SK-MEL-5 (cell line): ENCODE data around the gene OR1J1. TPM values are rescaled to one million over a fixed set of nuclear protein-coding genes. Genes with fewer than 3 reads are reported as not detected.

ENCODE experiments used
- DNase-seq: peaks from one replicate; pipeline ENCODE4 v3.0.0-alpha.2; 2016; ENCODE audit warnings: low read depth, low spot score
- in situ Hi-C: cut with HindIII; loops from 2 replicates; pipeline ENCODE4 v1.10.0; 2016; ENCODE audit warnings: low sequenced_read_pairs, high pct_unique_total_duplicates, low pct_unique_long_range_greater_than_20kb
- total RNA-seq: library from RNA; depleted of rRNA; stranded (reverse); fragments of >200 nt; shearing (Covaris generic); gene quantifications from 2 replicates; pipeline ENCODE4 v1.2.3, GENCODE V29; 2014; rRNA removed

The OR1J1 gene
- total RNA-seq, 1 experiment from 2014 or later, result not detected

DNA sequence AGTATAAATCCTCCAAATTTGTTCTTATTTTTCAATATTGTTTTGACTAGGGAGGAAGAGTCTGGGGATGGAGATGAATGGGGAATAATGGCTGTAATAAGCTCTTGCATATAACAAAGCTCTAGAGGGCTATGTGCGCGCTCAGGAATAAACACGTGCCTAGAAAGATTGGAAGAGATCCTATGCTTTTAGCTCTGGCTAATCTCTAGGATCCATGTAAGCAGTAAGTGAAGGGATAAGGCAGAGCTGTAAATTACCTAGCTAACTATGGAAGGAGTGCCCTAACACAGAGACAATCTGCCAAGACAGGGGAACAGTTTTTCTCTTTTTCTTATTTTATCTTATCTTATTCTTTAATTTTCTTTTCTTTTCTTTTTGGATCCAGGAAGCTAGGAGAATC lies 21.6 kb downstream of the OR1J1 start:
- in situ Hi-C loops, result no loop called here
- no peak for DNase-seq

DNA sequence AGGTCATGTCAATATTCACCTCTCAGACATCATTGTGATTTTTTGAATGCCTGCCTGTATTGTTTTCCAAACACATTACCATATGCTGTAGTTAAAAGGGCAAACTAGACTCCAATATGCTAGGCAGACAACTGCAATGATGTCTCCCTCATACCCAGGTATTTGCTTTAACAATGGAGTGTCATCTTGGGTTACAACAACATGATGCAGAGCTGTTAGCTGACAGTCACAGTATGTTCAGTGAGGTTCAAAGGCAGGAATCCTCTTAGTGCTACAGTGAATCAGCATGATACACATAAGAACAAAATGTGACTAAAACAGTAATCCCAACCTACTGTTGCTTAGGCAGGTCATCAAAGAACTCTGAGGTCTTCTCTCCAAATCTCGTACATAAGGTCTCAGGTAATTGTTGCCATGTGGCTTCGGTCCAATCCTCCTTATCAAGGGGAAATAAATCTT lies 24.0 kb downstream of the OR1J1 start:
- no peak for DNase-seq
- in situ Hi-C loops, result no loop called here

DNA sequence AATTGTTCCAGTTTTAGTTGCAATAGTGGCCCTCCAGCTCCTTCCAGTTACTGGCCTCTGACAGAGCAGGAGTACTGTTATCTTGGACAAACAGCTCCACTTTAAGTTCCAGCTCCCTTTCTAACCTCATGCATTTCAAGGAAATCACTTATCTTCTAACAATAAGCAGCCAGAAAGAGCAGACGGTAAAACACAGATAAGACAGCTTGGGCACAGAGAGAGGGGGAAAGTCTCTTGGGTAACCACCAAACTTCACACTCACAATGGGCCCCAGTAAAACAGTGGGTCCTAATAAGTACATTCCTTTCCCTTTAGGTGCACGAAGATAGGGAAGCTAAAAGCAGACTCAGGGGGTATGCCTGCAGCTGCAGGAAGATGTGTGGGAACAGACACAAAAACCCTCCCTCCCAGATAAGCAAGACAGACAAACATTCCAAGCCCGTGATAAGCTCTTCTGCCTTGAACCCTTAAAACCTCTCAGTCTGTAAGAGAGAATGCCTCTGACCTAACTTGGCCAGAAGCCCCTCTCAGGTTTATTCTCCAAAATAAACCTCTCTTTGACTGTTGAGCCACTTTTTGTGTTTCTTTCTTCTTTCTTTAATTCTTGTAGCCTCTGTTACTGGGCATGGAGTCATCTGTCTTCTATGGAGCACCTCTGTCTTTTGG lies 30.8 kb downstream of the OR1J1 start:
- in situ Hi-C loops, result no loop called here
- DNase-seq, result no peak

DNA sequence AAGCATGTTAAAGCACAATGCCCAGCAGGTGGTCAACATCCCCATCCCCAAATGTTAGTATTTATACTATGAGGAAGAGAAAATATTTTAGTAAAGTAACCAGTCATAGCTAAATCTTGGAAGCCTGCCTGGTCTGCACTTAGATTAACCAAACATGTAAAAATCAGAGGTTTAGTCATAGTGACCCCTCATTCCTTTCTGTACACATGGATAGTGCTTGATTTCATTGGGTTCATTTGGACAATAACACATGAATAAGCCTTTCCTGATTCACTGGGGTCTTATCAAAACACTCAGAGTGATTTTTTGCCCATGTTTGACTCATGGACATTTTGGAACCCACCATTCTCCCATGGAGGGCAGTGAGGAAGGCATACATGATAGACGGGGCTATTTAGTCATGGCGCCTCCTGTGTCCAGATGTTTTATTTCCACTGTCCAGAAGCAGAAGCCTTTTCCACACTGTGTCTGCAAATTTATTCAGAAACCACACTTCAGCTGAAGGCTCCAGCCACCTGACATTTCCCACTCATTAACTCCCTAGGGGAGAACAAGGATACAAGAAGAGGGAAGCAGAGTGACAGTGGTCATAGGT lies 32.5 kb downstream of the OR1J1 start:
- in situ Hi-C loops, result no loop called here
- no peak for DNase-seq

DNA sequence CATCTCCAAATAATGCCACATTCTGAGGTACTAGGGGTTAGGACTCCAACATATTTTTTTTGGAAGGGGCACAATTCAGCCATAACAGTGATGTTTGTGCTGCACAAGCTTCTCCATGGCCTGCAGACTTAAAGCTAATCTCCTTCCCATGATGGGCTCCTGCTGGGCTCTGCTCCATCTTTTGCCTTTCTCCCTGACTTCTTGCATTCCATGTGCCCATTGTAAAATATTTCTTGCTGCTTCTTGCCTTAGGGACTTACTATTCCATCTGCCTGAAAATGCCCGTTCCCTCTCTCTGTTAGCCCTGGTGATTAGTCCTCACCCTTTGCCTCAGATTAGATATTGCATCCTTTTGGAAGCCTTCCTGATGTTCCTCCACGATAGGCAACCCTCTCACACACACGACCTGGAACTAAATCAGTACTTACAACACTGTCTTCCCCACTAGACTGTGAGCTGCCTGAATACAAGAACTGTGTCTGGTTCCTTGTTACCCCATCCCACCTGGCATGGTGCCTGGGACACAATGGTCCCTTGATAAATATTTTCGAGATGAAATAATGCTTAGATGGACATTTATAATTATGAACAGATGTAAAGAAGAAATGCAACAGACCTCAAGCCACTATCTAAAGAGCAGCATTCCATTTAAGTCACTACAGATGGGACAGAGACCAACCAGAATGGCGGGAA lies 33.5 kb downstream of the OR1J1 start:
- in situ Hi-C loops, result no loop called here
- DNase-seq, result no peak

DNA sequence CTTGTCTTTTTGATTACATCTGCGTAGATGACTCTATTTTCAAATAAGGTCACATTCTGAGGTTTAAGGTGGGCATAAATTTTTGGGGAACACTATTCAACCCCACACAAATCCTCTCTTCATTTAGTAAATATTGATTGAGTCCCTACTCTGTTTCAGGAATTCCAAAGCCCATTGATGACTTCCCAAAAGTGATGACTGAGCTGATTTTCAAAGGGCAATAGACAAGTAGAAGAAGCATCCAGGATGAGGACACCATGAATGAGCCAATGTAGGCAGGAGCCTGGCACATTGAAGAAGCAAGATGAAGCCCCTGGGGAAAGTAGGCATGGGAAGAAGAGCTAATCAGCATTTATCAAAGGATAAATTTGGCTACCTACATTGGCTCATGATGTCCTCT lies 35.2 kb downstream of the OR1J1 start:
- in situ Hi-C loops, result no loop called here

More for the DNA sequence above, 35.2 kb downstream of the OR1J1 start:
- no peak for DNase-seq

Other genes starting within 250 kb of the OR1J1 start
- 2.3 and 2.4 TPM in 2 replicates for gene LHX6, start 249.0 kb downstream of the OR1J1 start, total RNA-seq
- 18.0 and 22.5 TPM in 2 replicates for gene RBM18, start 213.1 kb downstream of the OR1J1 start, total RNA-seq
- gene MRRF, start 213.0 kb downstream of the OR1J1 start, total RNA-seq, result 94.4 and 101 TPM in 2 replicates
- gene PTGS1, start 106.9 kb downstream of the OR1J1 start, total RNA-seq, result 0.03 and 0.53 TPM in 2 replicates
- not detected in 2 replicates for gene OR1J2, start 32.9 kb upstream of the OR1J1 start, total RNA-seq
- gene OR1J4, start 41.2 kb upstream of the OR1J1 start, total RNA-seq, result not detected in 2 replicates
- not detected in 2 replicates for gene OR1N1, start 49.4 kb upstream of the OR1J1 start, total RNA-seq
- gene OR1N2, start 75.2 kb upstream of the OR1J1 start, total RNA-seq, result not detected in 2 replicates
- not detected in 2 replicates for gene OR1L8, start 105.5 kb upstream of the OR1J1 start, total RNA-seq
- not detected in 2 replicates for gene OR1Q1, start 136.8 kb upstream of the OR1J1 start, total RNA-seq
- gene OR1B1, start 179.7 kb upstream of the OR1J1 start, total RNA-seq, result not detected in 2 replicates
- gene OR1L1, start 183.8 kb upstream of the OR1J1 start, total RNA-seq, result not detected in 2 replicates
- not detected in 2 replicates for gene OR1L3, start 197.2 kb upstream of the OR1J1 start, total RNA-seq
- not detected in 2 replicates for gene OR1L4, start 246.1 kb upstream of the OR1J1 start, total RNA-seq